Osteoblast (primary cell): ENCODE results near the gene POU2AF3. TPM values are rescaled to one million over a fixed set of nuclear protein-coding genes. Genes with fewer than 3 reads are reported as not detected.

Source experiments
- DNase-seq: peaks from one replicate; pipeline ENCODE4 v3.0.0; 2011; ENCODE audit warnings: low spot score, mixed read lengths; ENCODE audit not compliant: insufficient read length; ENCODE audit errors: missing footprints
- H2AFZ ChIP-seq: 2 replicates; pipeline ENCODE4 v1.6.0; 2011; ENCODE audit warnings: mild to moderate bottlenecking, low read length
- H3K27ac ChIP-seq: 2 replicates; pipeline ENCODE4 v1.5.1; 2011; ENCODE audit warnings: mild to moderate bottlenecking, low read depth, low read length, moderate library complexity
- H3K27me3 ChIP-seq: 2 replicates; pipeline ENCODE4 v1.6.0; 2012; ENCODE audit warnings: mild to moderate bottlenecking, control low read depth, inconsistent platforms, low read length, moderate library complexity; ENCODE audit not compliant: insufficient read depth
- H3K36me3 ChIP-seq: 2 replicates; pipeline ENCODE4 v1.5.1; 2011; ENCODE audit warnings: mild to moderate bottlenecking, low read length, control low read depth, moderate library complexity; ENCODE audit not compliant: insufficient read depth
- H3K4me1 ChIP-seq: 2 replicates; pipeline ENCODE4 v1.5.1; 2011; ENCODE audit warnings: mild to moderate bottlenecking, low read length, control low read depth, moderate library complexity; ENCODE audit not compliant: insufficient read depth
- H3K4me2 ChIP-seq: 2 replicates; pipeline ENCODE4 v1.6.0; 2011; ENCODE audit warnings: mild to moderate bottlenecking, low read length; ENCODE audit not compliant: insufficient read depth
- H3K4me3 ChIP-seq: fragments of 200-600 bp; sonication (generic); 3 replicates; pipeline ENCODE4 v1.5.1; 2012; ENCODE audit warnings: mild to moderate bottlenecking, low read length, inconsistent platforms; ENCODE audit not compliant: insufficient read depth
- H3K79me2 ChIP-seq: 2 replicates; pipeline ENCODE4 v1.6.0; 2012; ENCODE audit warnings: mild to moderate bottlenecking, low read length, control low read depth, inconsistent platforms; ENCODE audit not compliant: insufficient read depth
- H3K9me3 ChIP-seq: 2 replicates; pipeline ENCODE4 v1.5.1; 2011; ENCODE audit warnings: low read depth, low read length, control low read depth
- H4K20me1 ChIP-seq: 2 replicates; pipeline ENCODE4 v1.6.0; 2012; ENCODE audit warnings: mild to moderate bottlenecking, low read length, control low read depth; ENCODE audit not compliant: insufficient read depth
- CTCF ChIP-seq: IDR thresholded peaks from 2 replicates; pipeline ENCODE4 v1.5.1; 2011; ENCODE audit warnings: mild to moderate bottlenecking, low read depth, low read length, moderate library complexity; ENCODE audit errors: extremely low read depth
- total RNA-seq: library from RNA; depleted of rRNA; stranded (reverse); fragments of >200 nt; gene quantifications from 2 replicates; pipeline ENCODE4 v1.2.3, GENCODE V29; 2012

The POU2AF3 gene
- total RNA-seq, 1 donor: 0.36 TPM

DNA sequence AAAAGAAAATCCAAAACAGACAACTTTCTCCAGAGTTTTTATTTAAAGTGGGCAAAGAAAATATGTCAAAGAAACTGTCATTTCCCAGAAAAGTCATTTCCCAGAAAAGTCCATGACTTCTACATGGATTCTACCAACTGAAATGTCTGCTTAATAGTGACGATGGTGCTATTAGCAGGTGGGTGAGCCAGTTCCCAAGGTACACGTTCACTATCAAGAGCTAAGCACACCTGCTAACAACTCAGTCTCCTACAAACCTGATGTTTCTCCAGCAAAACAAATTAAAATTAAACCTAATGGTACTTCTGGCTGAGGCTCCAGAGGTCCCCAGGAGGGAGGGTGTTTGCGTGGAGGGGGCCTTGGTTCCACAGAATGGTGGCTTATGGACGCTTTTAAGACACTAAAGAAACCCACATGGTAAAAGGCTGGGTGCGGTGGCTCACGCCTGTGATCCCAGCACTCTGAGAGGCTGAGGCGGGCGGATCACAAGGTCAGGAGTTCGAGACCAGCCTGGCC is 53.9 kb downstream of the POU2AF3 start:
- DNase-seq: no peak
- H3K27ac ChIP-seq: no peak overlapping the region
- no peak overlapping the region for H2AFZ ChIP-seq
- no peaks in the 10 kb centered on the region for H4K20me1 ChIP-seq
- no peak overlapping the region for H3K4me3 ChIP-seq
- H3K4me2 ChIP-seq: no peak overlapping the region
- no peak for TF ChIP-seq CTCF
- H3K27me3 ChIP-seq: peaks cover 9% of the 10 kb centered on the region
- no peaks in the 10 kb centered on the region for H3K79me2 ChIP-seq
- peaks cover 5% of the 10 kb centered on the region for H3K4me1 ChIP-seq
- H3K36me3 ChIP-seq: no peaks in the 10 kb centered on the region
- H3K9me3 ChIP-seq: no peaks in the 10 kb centered on the region

DNA sequence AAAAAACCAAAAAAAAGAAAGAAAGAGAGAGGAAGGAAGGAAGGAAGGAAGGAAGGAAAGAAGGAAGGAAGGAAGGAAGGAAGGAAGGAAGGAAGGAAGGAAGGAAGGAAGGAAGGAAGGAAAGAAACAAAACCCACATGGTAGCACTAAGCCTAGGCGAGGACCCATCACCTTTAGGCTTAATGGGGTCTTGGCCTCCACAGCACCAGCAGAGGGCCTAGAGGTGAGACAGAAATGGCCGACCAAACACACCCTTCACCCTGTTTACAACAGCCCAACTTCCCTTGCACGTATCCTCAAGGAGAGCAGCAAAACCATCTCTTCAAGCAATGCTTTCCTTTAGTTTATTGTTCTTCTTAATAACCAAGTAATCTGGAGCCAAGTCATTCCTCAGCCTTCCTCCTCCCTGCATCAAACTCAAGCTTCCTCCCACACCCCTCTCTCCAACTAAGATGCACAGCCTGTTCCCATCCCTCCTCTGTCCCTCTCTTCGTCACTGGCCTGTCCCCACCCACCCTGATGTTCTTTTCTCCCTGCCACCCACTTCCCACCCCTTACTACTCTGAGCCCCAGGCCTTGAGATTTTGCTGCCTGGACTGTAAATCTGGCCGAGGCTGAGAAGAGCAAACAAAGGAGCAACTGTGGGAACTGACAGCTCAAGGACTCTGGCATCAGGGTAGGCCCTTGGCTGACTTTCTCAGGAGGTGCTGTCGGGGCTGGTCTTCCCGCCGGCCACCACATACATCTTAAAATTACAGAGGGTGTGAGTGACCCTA is 54.8 kb downstream of the POU2AF3 start:
- H3K36me3 ChIP-seq: no peaks in the 10 kb centered on the region
- no peak overlapping the region for H3K27ac ChIP-seq
- no peak overlapping the region for H3K4me3 ChIP-seq
- no peaks in the 10 kb centered on the region for H3K4me1 ChIP-seq
- no peak overlapping the region for H2AFZ ChIP-seq
- DNase-seq: no peak
- no peak overlapping the region for H3K4me2 ChIP-seq
- no peaks in the 10 kb centered on the region for H3K79me2 ChIP-seq
- H3K27me3 ChIP-seq: peaks cover 9% of the 10 kb centered on the region
- no peaks in the 10 kb centered on the region for H4K20me1 ChIP-seq
- no peak for TF ChIP-seq CTCF
- H3K9me3 ChIP-seq: no peaks in the 10 kb centered on the region

DNA sequence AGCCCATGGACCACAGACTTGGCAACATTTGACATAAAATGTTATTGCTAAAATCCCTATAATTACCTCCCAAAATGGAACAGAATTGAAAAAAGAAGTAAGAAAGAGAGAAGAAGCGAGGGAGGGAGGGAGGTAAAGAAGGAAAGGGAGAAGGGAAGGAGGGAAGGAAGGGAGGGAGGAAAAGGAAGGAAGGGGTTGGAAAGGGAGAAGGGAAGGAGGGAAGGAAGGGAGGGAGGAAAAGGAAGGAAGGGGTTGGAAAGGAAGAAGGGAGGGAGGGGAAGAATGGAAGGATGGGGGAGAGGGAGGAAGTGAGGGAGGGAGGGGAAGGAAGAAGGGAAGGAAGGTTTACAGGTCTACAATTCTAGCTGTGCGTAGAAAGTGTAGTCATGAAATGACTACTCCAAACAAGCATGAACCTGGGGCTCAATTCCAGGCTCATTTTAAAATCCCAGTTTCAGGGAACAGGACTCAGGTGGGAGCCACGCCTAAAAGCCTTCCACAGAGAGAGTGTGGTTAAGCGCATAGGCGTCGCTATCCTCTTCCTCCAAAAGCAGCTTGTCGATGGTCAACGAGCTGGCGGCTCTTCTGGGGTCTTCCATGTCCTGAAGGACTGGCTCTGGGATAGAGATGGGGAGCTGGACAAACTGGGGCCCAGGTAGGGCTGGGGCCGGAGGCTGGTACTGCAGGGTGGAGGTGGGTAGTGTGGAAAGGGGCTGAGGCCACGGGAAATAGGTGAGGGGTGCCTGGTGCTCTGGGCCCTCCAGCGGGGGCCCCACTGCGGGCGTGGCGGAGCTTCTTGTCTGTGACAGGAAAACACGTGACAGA is 55.6 kb downstream of the POU2AF3 start:
- no peaks in the 10 kb centered on the region for H3K9me3 ChIP-seq
- H4K20me1 ChIP-seq: no peaks in the 10 kb centered on the region
- no peak overlapping the region for H3K4me3 ChIP-seq
- no peaks in the 10 kb centered on the region for H3K36me3 ChIP-seq
- no peak overlapping the region for H2AFZ ChIP-seq
- H3K4me2 ChIP-seq: no peak overlapping the region
- peaks cover 9% of the 10 kb centered on the region for H3K27me3 ChIP-seq
- no peaks in the 10 kb centered on the region for H3K4me1 ChIP-seq
- no peak for DNase-seq
- H3K27ac ChIP-seq: no peak overlapping the region
- no peak for TF ChIP-seq CTCF
- H3K79me2 ChIP-seq: no peaks in the 10 kb centered on the region

GRCh38 chr11:111354601-111354891 is 56.2 kb downstream of the POU2AF3 start:
- Histone ChIP-seq H3K27me3 (peaks cover 9% of the 10 kb centered on the region), H3K27ac (no peak overlapping the region), H2AFZ (no peak overlapping the region), H3K36me3 (no peaks in the 10 kb centered on the region), H3K4me2 (no peak overlapping the region), H3K4me1 (no peaks in the 10 kb centered on the region), H4K20me1 (no peaks in the 10 kb centered on the region), H3K4me3 (no peak overlapping the region), H3K79me2 (no peaks in the 10 kb centered on the region), H3K9me3 (no peaks in the 10 kb centered on the region)
- DNase-seq: no peak
- no peak for TF ChIP-seq CTCF
